Right renal pelvis (tissue), 4 donors: ENCODE measurements around the gene CD79A. TPM values are rescaled to one million over a fixed set of nuclear protein-coding genes. Genes with fewer than 3 reads are reported as not detected.
A peak's percentile ranks its signal among the peaks of the same experiment; 100 is the strongest.
"Not testable (repeated sequence)": the region's sequence is repeated elsewhere in the genome, so short reads cannot be mapped to it uniquely, and the experiment has no call there.

Experiments used
- DNase-seq, 4 donors: peaks; one replicate each; pipeline ENCODE4 v3.0.0-alpha.2; 2013; ENCODE audit warnings: low read depth in 4 of 4, low spot score in 3 of 4, missing footprints in 1 of 4
- polyA plus RNA-seq, 4 donors: library from polyadenylated mRNA; unstranded; fragments of 120-200 nt; gene quantifications; one replicate each; pipeline ENCODE4 v1.2.1, GENCODE V29; 2013; ENCODE audit not compliant: insufficient read length in 4 of 4

CD79A gene
- polyA plus RNA-seq, 4 donors = 1.0 to 1.4 (median 1.2) TPM

DNA sequence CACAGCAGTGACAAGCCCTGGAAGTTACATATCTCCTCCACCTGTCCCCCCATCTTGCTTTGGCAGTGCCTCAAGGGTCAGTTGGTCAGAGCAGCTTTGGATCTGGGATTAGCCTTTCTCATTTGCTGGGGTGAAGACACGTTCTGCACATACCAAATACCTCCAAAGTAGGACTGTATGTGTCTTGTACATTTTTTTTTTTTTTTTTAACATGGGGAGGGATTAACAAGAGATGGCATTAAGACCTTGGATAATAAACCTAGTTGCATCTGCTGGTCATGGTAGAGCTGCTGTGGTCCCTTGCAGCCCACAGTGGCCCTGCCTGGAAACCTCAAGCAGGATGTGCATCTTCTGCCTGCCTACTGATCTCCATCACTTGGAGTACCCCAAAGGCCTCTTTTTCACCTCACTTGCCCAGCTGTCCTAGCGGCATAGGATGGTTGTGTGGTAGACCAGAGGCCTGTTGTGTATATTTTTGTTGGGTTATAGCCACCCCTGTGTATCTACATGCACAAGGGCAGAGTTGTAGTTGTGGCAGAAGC, 14.6 kb upstream of the CD79A start:
- DNase-seq = no peak

DNA sequence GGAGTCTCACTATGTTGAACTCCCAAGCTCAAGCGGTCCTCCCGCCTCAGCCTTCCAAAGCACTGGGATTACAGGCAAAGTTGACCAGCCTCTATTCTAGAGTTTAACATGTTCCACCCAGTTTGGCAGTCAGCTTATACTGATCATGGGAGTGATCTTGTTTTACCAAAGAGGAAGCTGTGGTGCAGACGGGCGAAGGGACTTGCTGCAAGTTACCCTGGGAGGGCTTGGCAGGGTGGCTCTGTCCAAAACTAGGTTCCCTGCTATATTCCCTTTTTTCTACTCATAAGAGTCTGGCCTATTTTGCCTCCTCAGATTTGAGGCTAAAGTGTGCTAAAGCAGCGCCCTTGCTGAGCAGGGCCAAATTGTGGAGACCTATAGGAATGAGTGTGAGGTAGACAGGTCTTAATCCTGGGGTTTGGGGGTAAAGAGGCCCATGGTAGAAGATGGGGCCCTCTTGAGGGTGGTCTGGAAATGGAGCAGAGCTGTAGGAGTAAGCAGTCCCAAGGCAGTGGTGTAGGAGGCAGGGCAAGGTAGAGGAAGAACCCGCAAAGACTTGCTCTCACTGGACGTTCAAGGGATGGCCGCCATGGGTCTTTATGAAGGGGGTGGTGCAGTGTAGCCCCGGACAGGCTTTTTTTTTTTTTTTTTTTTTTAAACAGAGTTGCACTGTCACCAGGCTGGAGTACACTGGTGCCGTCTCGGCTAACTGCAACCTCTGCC, 13.7 kb upstream of the CD79A start:
- no peak for DNase-seq

DNA sequence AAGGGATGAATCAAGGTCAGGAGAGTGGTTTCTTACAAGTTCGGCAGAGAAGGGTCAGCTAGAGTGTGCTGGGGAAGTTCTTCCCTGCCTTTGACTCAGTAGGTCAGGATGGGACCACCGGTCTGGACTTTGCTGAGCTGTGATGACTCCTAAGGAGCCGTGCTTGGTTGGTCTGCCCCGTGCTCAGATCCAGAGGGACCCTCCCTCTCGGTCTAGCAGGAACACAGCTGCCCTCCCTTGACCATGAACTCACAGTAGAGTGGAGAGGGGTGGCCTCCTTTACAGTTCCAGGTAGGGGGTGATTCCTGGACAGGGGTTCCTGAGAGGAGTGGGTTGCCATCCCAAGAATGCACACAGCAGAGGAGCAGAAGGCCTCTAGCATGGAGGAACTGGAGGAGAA, 12.7 kb upstream of the CD79A start:
- no peak for DNase-seq

DNA sequence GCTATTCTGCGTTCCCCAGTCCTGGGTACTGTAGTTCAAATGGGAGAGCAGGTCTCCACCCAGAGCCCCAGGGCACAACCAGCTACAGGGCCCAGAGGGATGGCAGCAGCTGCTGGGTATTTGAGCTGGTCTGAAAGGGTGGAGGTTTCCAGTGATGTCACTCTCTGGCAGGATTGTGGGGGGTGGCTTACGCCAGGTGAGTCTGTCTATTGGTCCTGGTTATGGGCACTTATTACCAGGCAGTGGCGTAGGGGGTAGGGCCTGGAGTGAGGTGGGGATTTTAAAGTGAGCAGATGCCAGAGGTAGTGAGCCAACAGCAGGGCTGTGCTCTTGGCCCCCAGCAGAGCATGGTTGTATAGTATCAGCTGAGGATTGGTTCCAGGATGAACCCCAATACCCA, 10.8 kb upstream of the CD79A start:
- no peak for DNase-seq

DNA sequence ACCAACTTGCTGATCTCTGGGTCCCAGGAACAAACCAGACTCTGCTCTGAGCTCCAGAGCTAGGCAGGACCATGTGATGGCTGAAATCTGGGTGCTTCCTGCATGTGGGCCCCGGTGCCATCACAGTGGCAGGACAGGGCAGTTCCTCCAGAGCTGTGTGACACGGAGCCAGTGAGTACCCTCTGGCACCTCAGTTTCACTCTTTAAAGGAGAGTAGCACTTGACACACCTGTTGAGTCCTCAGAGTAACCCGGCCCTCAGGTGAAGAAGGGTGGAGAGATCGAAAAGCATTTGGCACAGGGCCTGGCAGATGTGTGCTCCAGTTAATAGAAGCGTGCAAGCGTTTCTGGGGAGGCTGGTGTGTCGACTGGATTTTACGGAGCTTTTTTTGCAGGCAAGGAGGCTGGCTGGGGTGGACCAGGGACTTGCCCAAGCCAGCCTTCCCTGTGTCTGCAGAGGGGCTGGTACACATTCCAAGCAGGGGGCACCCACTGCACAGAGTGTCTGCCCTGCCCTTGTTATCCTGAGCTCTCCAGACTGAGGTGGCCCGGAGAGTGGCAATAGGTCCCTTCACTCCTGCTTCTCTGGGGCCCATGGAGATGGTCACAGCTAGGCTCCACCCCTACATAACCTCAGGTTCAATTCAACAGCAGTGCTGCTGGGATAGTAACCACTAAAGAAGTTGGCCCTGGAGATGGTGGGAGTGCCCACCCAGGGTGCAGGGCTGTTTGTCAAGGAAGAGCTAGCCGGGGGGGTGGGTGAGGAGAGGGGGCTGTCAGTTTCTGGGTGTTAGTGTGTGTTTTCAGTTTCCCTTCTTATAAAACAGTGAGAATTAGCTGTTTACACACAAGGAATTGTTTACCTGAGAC, 8.7 kb upstream of the CD79A start:
- no peak for DNase-seq

DNA sequence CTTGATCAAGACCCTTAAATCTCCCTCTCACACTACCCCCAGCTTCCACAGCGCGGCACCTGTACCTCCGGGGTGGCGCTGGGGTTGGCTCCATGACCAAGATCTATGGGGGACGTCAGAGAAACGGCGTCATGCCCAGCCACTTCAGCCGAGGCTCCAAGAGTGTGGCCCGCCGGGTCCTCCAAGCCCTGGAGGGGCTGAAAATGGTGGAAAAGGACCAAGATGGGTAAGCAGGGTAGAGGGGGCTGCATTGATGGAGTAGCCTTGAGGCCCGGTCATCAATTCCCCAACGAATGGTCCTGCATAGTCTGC, 8.1 kb upstream of the CD79A start:
- DNase-seq = no peak

DNA sequence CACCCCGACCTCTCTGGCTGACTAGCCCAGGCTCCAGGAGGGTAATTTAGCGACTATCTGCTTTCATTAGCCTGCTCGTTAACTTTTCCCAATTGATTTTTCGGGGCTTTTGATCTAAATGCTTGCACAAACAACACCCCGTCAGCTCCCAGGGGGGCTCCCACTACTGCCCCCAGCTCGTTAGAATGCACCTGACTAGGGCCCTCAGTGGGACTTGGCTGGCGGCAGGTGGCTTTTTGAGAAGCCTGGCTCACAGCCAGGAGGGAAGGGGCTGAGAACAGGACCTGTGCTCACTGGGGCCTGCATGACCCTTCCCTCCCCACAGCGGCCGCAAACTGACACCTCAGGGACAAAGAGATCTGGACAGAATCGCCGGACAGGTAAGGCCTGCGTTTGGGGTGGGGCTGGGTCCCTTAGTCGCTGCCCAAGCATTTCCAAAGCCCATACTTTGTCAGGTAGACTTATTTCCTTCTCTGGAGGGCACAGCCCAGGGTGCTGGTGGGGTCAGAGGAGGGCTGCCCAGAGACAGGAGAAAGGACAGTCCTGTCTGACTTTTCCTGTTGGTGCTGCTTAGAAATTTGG, 7.6 kb upstream of the CD79A start:
- DNase-seq = no peak

DNA sequence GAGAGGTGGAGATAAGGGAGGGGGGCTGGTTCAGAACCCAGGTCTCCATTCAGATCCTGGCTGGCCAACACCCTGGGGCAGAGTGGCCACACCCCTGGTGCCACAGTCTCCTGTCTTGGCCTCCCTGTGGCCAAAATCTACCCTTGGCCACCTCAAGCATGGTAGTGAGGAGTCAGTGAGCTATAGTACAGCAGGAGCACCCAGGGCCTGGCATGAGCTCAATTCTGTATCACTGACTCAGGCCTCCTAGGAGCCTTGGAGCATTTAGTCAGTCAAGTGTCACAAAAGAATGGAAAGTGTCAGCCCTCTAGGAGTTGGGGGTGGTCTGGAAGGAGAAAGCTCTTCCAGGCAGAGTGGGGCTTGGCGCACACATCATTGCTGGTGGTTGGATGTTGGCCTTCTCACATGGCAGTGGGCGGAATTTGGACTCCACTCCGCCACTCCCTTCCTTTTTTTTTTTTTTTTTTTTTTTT, 6.6 kb upstream of the CD79A start:
- no peak for DNase-seq

DNA sequence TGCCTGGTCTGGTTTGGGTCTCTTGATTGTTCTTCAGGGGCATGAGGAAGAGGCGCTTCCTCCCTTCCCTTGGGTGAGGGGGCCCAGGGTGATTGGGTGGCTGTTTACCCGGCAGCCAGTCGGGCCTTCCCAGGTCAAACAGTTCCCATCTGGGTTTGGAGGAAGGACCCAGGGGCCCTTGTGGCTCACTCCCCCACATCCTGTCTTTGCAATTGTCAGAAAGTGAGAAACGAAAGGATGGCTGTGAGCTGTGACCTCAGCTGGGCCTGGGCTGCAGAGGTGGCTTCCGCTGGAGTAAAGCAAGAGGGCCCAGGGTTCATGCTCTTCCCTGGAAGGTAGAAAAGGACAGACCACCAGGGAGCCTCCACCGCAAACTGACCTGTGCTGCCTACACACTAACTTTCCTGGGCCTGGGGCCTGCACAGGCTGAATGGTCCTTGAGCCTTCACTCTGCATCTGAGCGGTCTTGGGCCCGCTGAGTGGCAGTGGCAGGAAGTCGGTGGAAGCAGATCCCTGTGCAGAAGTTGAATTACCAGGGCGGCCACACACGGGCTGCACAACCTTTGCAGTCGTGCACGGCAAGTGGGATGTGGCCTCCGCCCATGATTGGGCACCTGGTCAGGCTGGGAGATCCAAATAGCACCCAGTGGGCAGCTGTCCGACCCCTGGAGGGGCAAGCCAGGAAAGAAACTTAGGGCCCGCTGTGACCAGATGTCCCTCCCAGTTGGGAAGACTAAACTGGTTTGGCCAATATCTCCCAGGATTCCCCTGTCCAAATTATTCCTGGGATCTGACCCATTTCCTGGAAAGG, 5.3 kb upstream of the CD79A start:
- DNase-seq = no peak

DNA sequence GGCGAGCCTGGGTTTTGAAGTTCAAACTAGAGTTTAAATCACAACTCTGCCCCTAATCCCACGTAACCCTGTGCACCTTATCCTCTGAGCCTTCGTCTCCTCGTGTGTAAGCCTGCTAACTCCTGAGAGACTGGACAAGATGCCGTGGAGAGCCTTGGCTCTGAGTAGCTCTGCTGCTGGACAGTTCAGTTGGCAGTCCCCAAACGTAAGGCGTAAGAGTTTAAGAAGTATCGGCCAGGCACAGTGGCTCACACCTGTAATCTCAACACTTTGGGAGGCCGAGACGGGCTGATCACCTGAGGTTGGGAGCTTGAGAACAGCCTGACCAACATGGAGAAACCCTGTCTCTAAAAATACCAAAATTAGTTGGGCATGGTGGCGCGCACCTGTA, 4.7 kb upstream of the CD79A start:
- DNase-seq = no peak

DNA sequence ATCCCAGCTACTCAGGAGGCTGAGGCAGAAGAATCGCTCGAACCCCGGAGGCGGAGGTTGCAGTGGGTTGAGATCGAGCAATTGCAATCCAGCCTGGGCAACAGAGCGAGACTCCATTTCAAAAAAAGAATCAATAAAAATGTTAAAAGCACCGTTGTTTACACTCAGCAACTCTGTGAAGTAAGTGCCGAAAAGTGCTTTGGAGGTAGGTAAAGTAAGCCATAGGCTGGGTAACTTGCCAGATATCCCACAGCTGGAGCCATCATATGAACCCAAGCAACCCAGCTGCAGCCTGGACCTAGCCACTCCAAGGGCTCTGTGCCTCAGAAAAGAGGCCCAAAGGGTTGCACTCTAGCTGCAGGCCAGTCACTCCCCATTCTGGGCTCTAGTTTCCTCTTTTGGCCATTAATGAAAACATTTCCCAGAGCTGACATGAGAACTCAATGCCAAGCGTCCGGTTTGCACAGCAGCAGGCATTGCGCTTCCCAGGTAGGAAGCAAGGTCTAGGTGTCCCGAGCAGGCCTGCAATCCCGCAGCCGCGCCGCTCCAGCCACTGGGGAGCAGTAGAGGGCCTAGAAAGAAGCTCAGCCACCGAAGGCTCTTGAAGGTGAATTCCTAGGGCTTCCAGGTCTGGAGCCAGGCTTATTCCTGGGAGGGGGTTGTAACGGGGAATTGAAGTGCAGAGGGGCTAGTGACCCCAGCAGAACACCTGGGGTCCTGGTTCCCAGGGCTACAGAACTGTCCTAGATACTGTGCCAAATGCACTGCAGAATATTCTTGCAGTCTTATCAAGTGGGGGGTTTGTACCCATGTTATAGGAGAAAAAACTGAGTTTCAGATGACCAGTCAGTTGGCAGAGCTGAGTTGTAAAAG, 4.1 kb upstream of the CD79A start:
- peak in 1 of 4 donors; percentile 42 for DNase-seq

DNA sequence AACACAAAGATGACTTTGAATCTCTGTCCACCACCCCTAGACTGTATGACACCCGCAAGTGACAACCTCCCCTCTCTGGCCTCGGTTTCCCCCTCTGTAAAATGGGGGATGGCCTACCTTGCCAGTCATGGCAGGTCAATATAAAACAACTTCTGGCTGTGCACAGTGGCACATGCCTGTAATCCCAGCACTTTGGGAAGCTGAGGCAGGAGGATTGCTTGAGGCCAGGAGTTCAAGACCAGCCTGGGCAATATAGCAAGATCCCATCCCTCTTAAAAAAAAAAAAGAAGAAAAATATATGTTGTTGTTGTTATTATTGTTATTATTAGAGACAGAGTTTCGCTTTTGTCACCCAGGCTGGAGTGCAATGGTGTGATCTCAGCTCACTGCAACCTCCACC, 1.1 kb upstream of the CD79A start:
- not testable (repeated sequence) for DNase-seq

DNA sequence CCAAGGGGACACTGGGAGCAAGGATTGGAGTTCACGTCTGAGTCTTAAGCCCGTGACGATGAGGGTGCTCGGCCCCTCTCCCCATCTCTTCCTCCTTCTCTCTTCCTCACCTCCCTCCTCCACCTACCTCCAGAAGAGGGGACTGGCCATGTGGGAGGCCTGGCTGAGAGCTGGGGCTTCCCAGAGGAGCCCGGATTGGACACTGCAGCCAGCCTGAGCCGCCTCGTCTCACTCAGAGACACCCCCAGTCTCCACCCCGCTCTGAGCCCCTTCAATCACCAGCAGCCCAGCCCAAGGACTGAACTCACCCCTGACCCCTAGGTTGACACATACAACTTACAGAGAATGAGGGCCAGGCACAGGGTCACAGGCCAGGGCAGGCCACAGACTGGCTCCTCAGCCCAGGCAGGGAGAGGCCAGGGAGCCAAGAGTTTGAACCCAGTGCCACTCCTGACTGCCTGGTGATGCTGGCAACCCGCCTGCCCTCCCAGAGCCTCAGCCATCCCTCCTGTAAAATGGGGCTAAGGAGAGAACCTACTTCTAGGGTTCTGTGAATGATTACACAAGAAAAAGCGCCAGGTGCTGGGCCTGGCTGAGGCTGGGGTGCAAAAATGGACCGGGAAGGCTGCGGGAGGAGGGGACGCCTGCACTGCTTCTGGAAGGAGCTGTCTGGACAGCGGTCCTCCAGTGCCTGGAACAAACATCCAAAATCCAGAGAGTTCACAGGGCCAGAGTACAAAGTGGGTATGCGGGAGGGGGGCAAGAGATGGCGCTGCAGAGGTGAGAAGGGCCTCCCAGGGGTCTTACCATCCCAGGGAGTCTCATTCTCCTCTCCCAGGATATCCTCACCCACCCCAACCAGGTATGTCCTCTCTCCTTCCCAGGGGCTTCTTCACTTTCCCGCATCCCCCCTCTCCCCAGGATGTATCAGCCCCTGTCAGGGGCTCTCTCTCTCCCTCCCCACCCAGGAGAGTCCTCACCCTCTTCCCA, 1.1 kb downstream of the CD79A start:
- no peak for DNase-seq

DNA sequence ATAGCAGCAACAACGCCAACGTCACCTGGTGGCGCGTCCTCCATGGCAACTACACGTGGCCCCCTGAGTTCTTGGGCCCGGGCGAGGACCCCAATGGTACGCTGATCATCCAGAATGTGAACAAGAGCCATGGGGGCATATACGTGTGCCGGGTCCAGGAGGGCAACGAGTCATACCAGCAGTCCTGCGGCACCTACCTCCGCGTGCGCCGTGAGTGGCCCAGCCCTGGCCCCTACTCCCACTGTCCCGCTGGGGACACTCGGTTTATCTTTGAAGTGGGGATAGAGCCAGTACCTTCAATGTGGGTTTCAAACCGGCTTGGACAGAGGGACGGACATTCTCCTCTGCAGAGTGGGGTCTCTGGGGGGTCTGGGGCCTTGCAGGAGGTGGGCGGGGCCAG, 2.0 kb downstream of the CD79A start:
- DNase-seq = no peak

DNA sequence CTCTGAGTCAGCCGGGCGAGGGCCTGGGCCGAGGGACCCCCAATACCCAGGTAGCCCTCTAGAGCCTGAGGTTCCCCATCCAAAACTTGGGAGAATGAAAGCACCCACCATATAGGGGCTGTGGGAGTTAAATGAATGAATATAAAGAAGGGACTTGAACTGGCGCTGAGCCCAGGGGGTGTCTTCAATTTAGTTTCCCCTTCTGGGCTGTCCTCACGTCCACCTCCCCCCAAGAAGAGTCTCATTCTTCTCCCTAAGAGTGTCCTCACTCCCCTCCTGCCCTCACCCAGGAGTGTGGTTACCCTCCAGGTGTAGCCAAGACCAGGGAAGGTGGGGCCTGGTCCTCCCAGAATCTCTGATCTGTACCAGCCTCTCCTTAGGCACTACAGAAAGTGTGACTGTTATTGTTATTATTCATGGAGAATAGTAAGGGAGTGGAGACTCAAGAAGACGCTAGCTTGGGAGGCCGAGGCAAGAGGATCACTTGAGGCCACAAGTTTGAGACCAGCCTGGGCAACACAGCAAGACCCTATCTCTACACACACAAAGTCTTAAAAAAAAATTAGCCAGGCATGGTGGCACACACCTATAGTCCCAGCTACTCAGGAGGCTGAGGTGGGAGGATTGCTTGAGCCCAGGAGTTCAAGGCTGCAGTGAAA, 2.7 kb downstream of the CD79A start:
- no peak for DNase-seq

DNA sequence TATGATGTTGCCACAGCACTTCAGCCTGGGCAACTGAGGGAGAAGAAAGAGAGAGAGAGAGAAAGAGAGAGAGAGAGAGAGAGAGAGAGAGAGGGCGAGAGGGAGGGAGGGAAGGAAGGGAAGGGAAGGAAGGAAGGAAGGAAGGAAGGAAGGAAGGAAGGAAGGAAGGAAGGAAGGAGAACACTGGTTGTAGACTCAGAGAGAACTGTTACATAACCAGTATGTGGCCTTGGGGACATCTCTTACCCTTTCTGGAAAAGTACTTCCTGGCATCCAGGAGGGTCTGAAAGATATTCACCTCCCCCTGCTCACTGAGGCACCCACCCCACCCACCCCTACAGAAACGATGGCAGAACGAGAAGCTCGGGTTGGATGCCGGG, 3.2 kb downstream of the CD79A start:
- no peak for DNase-seq

DNA sequence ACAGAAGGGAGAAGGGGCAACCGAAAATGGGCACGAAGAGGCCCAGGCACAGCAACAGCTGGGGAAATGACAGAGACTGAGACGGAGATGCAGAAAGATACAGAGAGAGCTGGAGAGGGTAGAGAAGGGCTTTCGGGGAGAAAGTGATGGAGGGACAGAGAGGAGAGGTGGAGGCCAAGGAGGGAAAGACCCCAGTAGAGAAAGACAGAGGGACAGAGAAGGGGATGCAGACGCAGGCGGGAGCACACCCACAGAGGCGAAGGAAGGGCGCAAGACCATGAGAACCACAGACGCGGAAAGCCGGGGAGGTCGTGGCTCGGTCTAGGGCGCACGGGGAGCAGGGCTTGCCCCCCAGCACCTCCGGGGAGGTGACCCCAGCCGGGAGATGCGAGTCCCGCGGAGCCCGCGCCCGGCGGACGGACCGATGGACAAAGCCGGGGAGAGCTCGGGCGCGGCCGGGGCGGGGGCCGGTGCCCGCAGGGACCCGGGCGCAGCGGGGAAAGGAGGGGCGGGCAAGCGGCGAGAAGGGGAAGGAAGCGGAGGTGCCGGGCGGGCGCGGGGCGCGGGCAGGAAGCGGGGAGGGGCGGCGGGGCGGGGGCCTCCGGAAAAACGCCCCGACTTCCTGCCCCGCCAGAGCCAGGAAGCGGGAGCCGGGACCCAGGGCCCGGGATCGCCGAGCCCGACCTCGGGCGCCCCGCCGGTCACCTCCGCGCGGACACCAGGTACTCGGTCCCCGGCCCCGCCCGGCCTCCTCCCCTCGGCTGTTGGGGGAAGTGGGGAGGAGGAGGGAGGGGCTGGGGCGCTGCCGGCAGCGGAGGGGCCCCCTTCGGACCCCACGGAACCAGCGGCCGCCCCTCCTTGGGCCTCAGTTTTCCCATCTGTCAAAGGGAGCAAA, 5.7 kb downstream of the CD79A start, which contains the start of gene ARHGEF1:
Gene ARHGEF1 (plus strand): TSS at position 617 of the 895 bp plus-strand sequence. CDS start 4,899 bp downstream, outside the sequence.
- no peak for DNase-seq
